ENCODE results near the gene BROX.

GRCh38 chr1:222732216-222733159 is 20.1 kb downstream of the BROX start:
- TF ChIP-seq CTCF (IDR thresholded peaks at IDR 0.05) (no peak), POLR2A (IDR thresholded peaks at IDR 0.05) (no peak), POLR2AphosphoS5 (IDR thresholded peaks at IDR 0.05) (no peak)
